Progenitor cell of endocrine pancreas (in vitro differentiated cells): ENCODE data around the gene EXOC6B. TPM values are rescaled to one million over a fixed set of nuclear protein-coding genes. Genes with fewer than 3 reads are reported as not detected.

Experiments used
- DNase-seq: peaks from one replicate; pipeline ENCODE4 v3.0.0; 2021; ENCODE audit warnings: low spot score; ENCODE audit not compliant: unreplicated experiment
- H3K27ac Mint-ChIP-seq: 2 replicates; pipeline ENCODE4 v1.8.0; 2021; ENCODE audit warnings: mild to moderate bottlenecking, moderate library complexity, mixed read lengths
- H3K27me3 Mint-ChIP-seq: 2 replicates; pipeline ENCODE4 v1.8.0; 2021; ENCODE audit warnings: mixed read lengths
- H3K36me3 Mint-ChIP-seq: 2 replicates; pipeline ENCODE4 v1.8.0; 2022; ENCODE audit warnings: mixed read lengths; ENCODE audit not compliant: insufficient read depth
- H3K4me1 Mint-ChIP-seq: 2 replicates; pipeline ENCODE4 v1.8.0; 2021; ENCODE audit warnings: low read depth, mixed read lengths
- H3K4me3 Mint-ChIP-seq: 2 replicates; pipeline ENCODE4 v1.8.0; 2021; ENCODE audit warnings: low read depth, mild to moderate bottlenecking, moderate library complexity, mixed read lengths
- H3K9me3 Mint-ChIP-seq: 2 replicates; pipeline ENCODE4 v1.8.0; 2021; ENCODE audit warnings: low read depth, mixed read lengths
- total RNA-seq: library from RNA; stranded (reverse); gene quantifications from 2 replicates; pipeline ENCODE4 v1.2.1, GENCODE V29; 2021
- TF ChIP-seq, protein P1 (sequence below): fragments of 200-600 bp; sonication (generic); IDR thresholded peaks from one replicate; pipeline ENCODE4 v1.5.0; 2021; ENCODE audit warnings: antibody characterized with exemption, mild to moderate bottlenecking; ENCODE audit not compliant: unreplicated experiment

EXOC6B gene
- total RNA-seq, 1 donor from 2014 or later = 71.9 TPM

DNA sequence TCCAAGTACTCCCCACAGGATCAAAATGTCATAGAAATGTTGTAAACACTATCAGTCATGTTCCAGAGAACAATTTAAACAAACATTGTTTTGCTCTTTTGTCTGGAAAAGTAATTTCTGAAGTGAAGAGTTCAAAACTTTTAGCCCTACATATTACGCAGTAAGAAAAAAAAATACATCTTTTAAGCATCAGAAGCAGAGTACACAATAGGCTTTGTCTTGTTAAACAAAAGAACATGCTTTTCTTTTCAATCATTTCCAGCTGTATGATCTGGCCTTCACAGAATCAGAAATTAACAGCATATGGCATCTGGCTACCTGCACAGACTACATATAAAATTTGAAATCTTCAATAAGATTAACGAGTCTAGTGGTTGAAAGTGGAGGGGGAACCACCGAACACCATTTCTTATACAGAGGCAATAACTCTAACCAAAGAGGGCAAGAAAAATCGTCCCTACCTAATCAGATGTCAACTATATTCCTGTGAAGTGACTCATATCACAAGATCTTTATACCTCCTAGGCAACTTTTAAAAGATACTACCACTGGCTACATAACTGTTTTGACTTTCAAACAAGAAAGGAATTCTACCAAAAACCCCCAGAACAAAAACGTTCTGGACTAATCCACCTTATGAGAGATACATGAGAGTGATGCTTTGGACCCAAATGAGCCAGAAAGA, 149.3 kb downstream of the EXOC6B start:
- Mint-ChIP-seq H3K27me3 (no peaks in the 10 kb centered on the region), H3K9me3 (peaks cover 6% of the 10 kb centered on the region), H3K4me3 (no peak overlapping the region), H3K4me1 (peaks cover 27% of the 10 kb centered on the region), H3K36me3 (peaks cover 18% of the 10 kb centered on the region), H3K27ac (peak overlapping the region; percentile 30)
- DNase-seq = no peak
- TF ChIP-seq, protein P1, sequence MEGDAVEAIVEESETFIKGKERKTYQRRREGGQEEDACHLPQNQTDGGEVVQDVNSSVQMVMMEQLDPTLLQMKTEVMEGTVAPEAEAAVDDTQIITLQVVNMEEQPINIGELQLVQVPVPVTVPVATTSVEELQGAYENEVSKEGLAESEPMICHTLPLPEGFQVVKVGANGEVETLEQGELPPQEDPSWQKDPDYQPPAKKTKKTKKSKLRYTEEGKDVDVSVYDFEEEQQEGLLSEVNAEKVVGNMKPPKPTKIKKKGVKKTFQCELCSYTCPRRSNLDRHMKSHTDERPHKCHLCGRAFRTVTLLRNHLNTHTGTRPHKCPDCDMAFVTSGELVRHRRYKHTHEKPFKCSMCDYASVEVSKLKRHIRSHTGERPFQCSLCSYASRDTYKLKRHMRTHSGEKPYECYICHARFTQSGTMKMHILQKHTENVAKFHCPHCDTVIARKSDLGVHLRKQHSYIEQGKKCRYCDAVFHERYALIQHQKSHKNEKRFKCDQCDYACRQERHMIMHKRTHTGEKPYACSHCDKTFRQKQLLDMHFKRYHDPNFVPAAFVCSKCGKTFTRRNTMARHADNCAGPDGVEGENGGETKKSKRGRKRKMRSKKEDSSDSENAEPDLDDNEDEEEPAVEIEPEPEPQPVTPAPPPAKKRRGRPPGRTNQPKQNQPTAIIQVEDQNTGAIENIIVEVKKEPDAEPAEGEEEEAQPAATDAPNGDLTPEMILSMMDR = no peak

DNA sequence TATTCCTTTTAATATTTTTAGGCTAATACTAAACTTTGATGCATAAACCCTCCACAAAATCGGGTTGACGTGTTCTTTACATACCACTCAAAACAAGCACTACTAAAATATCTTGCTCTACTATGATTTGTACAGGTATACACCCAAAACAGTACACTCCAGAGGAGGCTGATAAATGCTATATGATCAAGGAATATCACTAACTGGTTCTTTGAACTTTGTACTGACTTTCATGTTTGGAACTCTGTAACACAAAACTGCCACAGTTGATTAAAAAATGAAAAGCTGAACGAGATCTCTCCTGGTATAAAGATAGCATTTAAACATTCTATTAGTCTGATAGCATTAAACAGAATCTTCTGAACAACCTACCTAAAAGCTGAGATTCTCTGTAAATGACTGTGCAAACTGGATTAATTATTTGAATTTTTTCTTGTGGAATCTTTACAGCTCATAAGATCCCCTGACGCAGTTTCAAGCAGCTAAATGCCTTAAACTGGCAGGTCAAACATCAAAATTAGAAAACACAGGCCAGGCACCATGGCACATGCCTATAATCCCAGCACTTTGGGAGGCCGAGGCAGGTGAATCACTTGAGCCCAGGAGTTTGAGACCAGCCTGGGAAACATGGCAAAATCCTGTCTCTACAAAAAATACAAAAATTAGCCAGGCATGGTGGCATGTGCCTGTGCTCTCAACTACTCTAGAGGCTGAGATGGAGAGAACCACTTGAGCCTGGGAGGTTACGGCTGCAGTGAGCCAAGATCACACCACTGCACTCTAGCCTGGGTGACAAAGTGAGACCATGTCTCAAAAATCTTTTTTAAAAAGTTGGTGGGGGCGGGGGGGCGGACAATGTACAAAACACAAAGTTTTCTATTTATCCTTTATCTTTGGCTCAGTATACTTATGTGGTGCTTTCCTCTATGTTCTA, 150.6 kb downstream of the EXOC6B start:
- no peak for DNase-seq
- peaks cover 27% of the 10 kb centered on the region for H3K4me1 Mint-ChIP-seq
- H3K27me3 Mint-ChIP-seq = no peaks in the 10 kb centered on the region
- H3K27ac Mint-ChIP-seq = peak overlapping the region; percentile 41
- H3K36me3 Mint-ChIP-seq = peaks cover 18% of the 10 kb centered on the region
- no peak overlapping the region for H3K4me3 Mint-ChIP-seq
- TF ChIP-seq, protein P1 = no peak
- peaks cover 6% of the 10 kb centered on the region for H3K9me3 Mint-ChIP-seq

DNA sequence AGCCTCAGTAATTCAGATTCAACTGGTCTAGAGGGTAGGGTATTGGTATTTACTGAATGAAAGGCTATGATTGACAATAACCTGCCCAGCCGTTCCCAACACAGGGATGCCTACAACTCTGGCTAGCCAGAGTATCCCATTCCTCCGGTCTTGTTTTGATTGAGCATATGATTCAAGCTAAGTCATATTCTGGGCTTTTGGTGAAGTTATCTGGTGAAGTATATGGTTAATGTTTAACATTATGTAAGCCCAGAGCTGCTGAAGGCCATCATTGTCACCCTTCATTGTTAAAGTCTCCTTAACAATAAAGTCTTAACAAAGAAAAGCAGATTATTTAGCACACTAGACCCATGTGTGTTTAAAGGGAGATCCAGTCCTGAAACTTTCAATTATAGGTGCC, 152.6 kb downstream of the EXOC6B start:
- peaks cover 13% of the 10 kb centered on the region for H3K9me3 Mint-ChIP-seq
- H3K27me3 Mint-ChIP-seq = no peaks in the 10 kb centered on the region
- no peak overlapping the region for H3K4me3 Mint-ChIP-seq
- peaks cover 23% of the 10 kb centered on the region for H3K36me3 Mint-ChIP-seq
- H3K27ac Mint-ChIP-seq = peak overlapping the region; percentile 75
- peaks cover 27% of the 10 kb centered on the region for H3K4me1 Mint-ChIP-seq
- DNase-seq = no peak
- TF ChIP-seq, protein P1 = no peak

DNA sequence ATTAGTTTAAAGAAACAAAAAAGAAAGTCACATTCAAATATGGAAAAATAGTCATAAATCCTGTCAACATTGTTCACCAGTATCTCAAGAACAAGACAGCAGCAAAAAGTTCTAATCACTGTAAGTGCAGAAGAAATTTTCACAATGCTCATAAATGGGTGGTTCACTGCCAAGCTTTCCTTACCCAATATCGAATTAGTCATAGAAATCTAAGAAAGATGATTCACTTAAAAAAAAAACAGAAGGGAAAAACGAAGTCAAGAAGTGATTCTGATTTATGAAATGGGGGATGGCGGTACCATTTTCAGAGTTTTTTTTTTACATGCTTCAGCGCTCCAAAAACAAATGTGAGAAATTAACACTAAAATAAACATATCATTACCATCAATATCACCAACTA, 156.7 kb downstream of the EXOC6B start:
- TF ChIP-seq, protein P1 = no peak
- DNase-seq = no peak
- no peaks in the 10 kb centered on the region for H3K27me3 Mint-ChIP-seq
- no peak overlapping the region for H3K27ac Mint-ChIP-seq
- H3K4me3 Mint-ChIP-seq = no peak overlapping the region
- peaks cover 41% of the 10 kb centered on the region for H3K9me3 Mint-ChIP-seq
- H3K36me3 Mint-ChIP-seq = peaks cover 41% of the 10 kb centered on the region
- H3K4me1 Mint-ChIP-seq = peaks cover 8% of the 10 kb centered on the region

DNA sequence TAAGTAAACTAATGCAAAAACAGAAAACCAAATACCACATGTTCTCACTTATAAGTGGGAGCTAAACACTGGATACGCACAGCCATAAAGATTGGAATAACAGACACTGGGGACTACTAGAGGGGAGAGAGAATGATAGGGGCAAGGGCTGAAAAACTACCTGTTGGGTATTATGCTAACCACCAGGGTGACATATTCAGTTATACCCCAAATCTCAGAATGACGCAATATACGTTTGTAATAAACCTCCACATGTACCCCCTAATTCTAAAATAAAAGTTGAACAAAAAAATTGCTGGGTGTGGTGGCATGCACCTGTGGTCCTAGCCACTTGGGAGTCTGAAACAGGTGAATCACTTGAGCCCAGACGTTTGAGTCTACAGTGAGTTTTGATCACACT, 157.2 kb downstream of the EXOC6B start:
- H3K4me1 Mint-ChIP-seq = peaks cover 3% of the 10 kb centered on the region
- peaks cover 41% of the 10 kb centered on the region for H3K9me3 Mint-ChIP-seq
- no peak overlapping the region for H3K27ac Mint-ChIP-seq
- peaks cover 40% of the 10 kb centered on the region for H3K36me3 Mint-ChIP-seq
- no peak overlapping the region for H3K4me3 Mint-ChIP-seq
- H3K27me3 Mint-ChIP-seq = no peaks in the 10 kb centered on the region
- DNase-seq = no peak
- TF ChIP-seq, protein P1 = no peak
